Neuronal stem cell (in vitro differentiated cells): ENCODE measurements around the gene CTSW.

Source experiments
- DNase-seq: peaks from one replicate; pipeline ENCODE4 v3.0.0-alpha.2; 2013; ENCODE audit warnings: low spot score
- H2AFZ ChIP-seq: one replicate; pipeline ENCODE4 v1.6.1; 2013; ENCODE audit warnings: mild to moderate bottlenecking, low read length, inconsistent platforms
- H2AK5ac ChIP-seq: 2 replicates; pipeline ENCODE4 v1.6.1; 2013; ENCODE audit warnings: low read depth, mild to moderate bottlenecking, inconsistent platforms, low read length, moderate library complexity, mixed read lengths
- H2BK120ac ChIP-seq: 2 replicates; pipeline ENCODE4 v1.6.1; 2013; ENCODE audit warnings: low read depth, mild to moderate bottlenecking, inconsistent platforms, low read length, moderate library complexity, mixed read lengths
- H2BK12ac ChIP-seq: one replicate; pipeline ENCODE4 v1.6.1; 2013; ENCODE audit warnings: low read length, inconsistent platforms
- H2BK15ac ChIP-seq: 2 replicates; pipeline ENCODE4 v1.6.1; 2013; ENCODE audit warnings: mild to moderate bottlenecking, low read length, inconsistent platforms, mixed read lengths
- H2BK5ac ChIP-seq: one replicate; pipeline ENCODE4 v1.6.1; 2013; ENCODE audit warnings: inconsistent platforms, mild to moderate bottlenecking, low read length, moderate library complexity
- H3K14ac ChIP-seq: one replicate; pipeline ENCODE4 v1.6.1; 2013; ENCODE audit warnings: low read length, inconsistent platforms
- H3K18ac ChIP-seq: 2 replicates; pipeline ENCODE4 v1.6.1; 2013; ENCODE audit warnings: low read length, inconsistent platforms
- H3K23ac ChIP-seq: 2 replicates; pipeline ENCODE4 v1.6.1; 2013; ENCODE audit warnings: low read depth, mild to moderate bottlenecking, mixed read lengths, low read length, inconsistent platforms; ENCODE audit not compliant: poor library complexity
- H3K27ac ChIP-seq: replicated peaks from 3 replicates; pipeline ENCODE4 v1.5.1; 2013; ENCODE audit warnings: low read length, inconsistent platforms
- H3K27me3 ChIP-seq, 3 experiments: 2 replicates each; pipeline ENCODE4 v1.6.1; 2013; ENCODE audit warnings: low read length in 3 of 3, mild to moderate bottlenecking in 2 of 3, inconsistent platforms in 1 of 3, low read depth in 1 of 3, mixed read lengths in 1 of 3, moderate library complexity in 1 of 3; ENCODE audit not compliant: control insufficient read depth in 3 of 3, insufficient read depth in 3 of 3
- H3K36me3 ChIP-seq, 2 donors: replicated peaks in 1 of 2; 2 replicates each; pipeline ENCODE4 v1.6.1; 2013; ENCODE audit warnings: low read length in 2 of 2; ENCODE audit not compliant: control insufficient read depth in 2 of 2, insufficient read depth in 2 of 2
- H3K4ac ChIP-seq: 2 replicates; pipeline ENCODE4 v1.6.1; 2013; ENCODE audit warnings: inconsistent platforms, mild to moderate bottlenecking, low read length, moderate library complexity
- H3K4me1 ChIP-seq, 2 donors: 1 replicate in 1 of 2; 2 replicates in 1 of 2; pipeline ENCODE4 v1.6.1; 2013; ENCODE audit warnings: low read length in 2 of 2, low read depth in 1 of 2; ENCODE audit not compliant: control insufficient read depth in 2 of 2, insufficient read depth in 1 of 2
- H3K4me2 ChIP-seq: one replicate; pipeline ENCODE4 v1.6.1; 2013; ENCODE audit warnings: mild to moderate bottlenecking, low read length, inconsistent platforms; ENCODE audit not compliant: insufficient read depth, poor library complexity, severe bottlenecking
- H3K4me3 ChIP-seq, 2 donors: 2 replicates each; pipeline ENCODE4 v1.5.1; 2013; ENCODE audit warnings: low read length in 2 of 2, mild to moderate bottlenecking in 2 of 2, inconsistent platforms in 1 of 2, moderate library complexity in 1 of 2
- H3K79me1 ChIP-seq: one replicate; pipeline ENCODE4 v1.6.1; 2013; ENCODE audit warnings: low read depth, mild to moderate bottlenecking, inconsistent platforms, low read length, moderate library complexity
- H3K9ac ChIP-seq: one replicate; pipeline ENCODE4 v1.6.1; 2013; ENCODE audit warnings: mild to moderate bottlenecking, low read depth, low read length, inconsistent platforms; ENCODE audit not compliant: poor library complexity
- H3K9me3 ChIP-seq, 2 donors: replicated peaks in 1 of 2; 2 replicates each; pipeline versions ENCODE3 to v1.6.1; 2013; ENCODE audit warnings: low read length in 2 of 2, mild to moderate bottlenecking in 2 of 2, inconsistent platforms in 1 of 2, low read depth in 1 of 2, mixed read lengths in 1 of 2, moderate library complexity in 1 of 2; ENCODE audit not compliant: control insufficient read depth in 2 of 2, insufficient read depth in 1 of 2
- H4K8ac ChIP-seq: one replicate; pipeline ENCODE4 v1.6.1; 2013; ENCODE audit warnings: low read depth, mild to moderate bottlenecking, inconsistent platforms, low read length, moderate library complexity
- H4K91ac ChIP-seq: one replicate; pipeline ENCODE4 v1.6.1; 2013; ENCODE audit warnings: low read length, low read depth, mild to moderate bottlenecking, inconsistent platforms; ENCODE audit not compliant: poor library complexity
- WGBS, 2 donors: extraction: QIAGEN DNeasy Blood & Tissue Kit; methylation state at CpG; one replicate each; pipeline ENCODE4 v1.1.7; 2013; ENCODE audit warnings: missing lambda C conversion rate in 2 of 2, mixed read lengths in 1 of 2; ENCODE audit not compliant: insufficient read length in 2 of 2, insufficient replicate concordance in 1 of 2; ENCODE audit errors: extremely low coverage in 2 of 2; 5-methylcytosine and 5-hydroxymethylcytosine counted together

The CTSW gene

GRCh38 chr11:65860278-65861164 lies 19.1 kb upstream of the CTSW start, which contains the start of gene MUS81:
Gene MUS81, plus strand, starts transcription at chr11:65860433. Its CDS starts 321 bp downstream, at chr11:65860754.
- Histone ChIP-seq H2AK5ac (peak within 1 kb of the TSS; percentile 92), H3K4me2 (peak within 1 kb of the TSS; percentile 99), H2AFZ (peak within 1 kb of the TSS; percentile 75), H3K27me3 (no peaks in the 10 kb centered on the region), H4K91ac (peak within 1 kb of the TSS; percentile 85), H2BK12ac (peak within 1 kb of the TSS; percentile 84), H4K8ac (peak within 1 kb of the TSS; percentile 82), H3K9ac (peak within 1 kb of the TSS; percentile 99), H3K9me3 (no peaks in the 10 kb centered on the region), H3K23ac (peak within 1 kb of the TSS; percentile 95), H3K36me3 (peaks cover 45 to 55% of the 10 kb centered on the region in 2 donors), H2BK5ac (peak within 1 kb of the TSS; percentile 95), H3K79me1 (peaks cover 34% of the 10 kb centered on the region), H2BK15ac (peak within 1 kb of the TSS; percentile 96), H2BK120ac (peak within 1 kb of the TSS; percentile 91), H3K18ac (peak within 1 kb of the TSS; percentile 93), H3K27ac (peak within 1 kb of the TSS; percentile 91), H3K14ac (peak within 1 kb of the TSS; percentile 100), H3K4me3 (peak within 1 kb of the TSS; percentile 83 to 92), H3K4me1 (peaks cover 8 to 17% of the 10 kb centered on the region in 2 donors), H3K4ac (peak within 1 kb of the TSS; percentile 93)
- peak; percentile 95 for DNase-seq
- no CpG with 5 or more reads among the region's 78 CpGs for WGBS, 2 donors

GRCh38 chr11:65861165-65861505 lies 18.5 kb upstream of the CTSW start:
- Histone ChIP-seq H3K27ac (no peak overlapping the region), H3K9ac (peak overlapping the region; percentile 99), H2BK15ac (peak overlapping the region; percentile 96), H3K4me1 (peaks cover 8 to 17% of the 10 kb centered on the region in 2 donors), H2AK5ac (peak overlapping the region; percentile 92), H3K23ac (peak overlapping the region; percentile 95), H3K79me1 (peaks cover 29% of the 10 kb centered on the region), H2BK5ac (peak overlapping the region; percentile 95), H3K4ac (no peak overlapping the region), H3K9me3 (no peaks in the 10 kb centered on the region), H3K18ac (peak overlapping the region; percentile 93), H3K4me2 (peak overlapping the region; percentile 99), H2AFZ (peak overlapping the region; percentile 75), H4K91ac (no peak overlapping the region), H3K27me3 (no peaks in the 10 kb centered on the region), H4K8ac (peak overlapping the region; percentile 82), H3K36me3 (peaks cover 41 to 55% of the 10 kb centered on the region in 2 donors), H3K4me3 (peak overlapping the region; percentile 83 to 92), H2BK12ac (no peak overlapping the region), H2BK120ac (peak overlapping the region; percentile 91), H3K14ac (peak overlapping the region; percentile 71)
- WGBS, 2 donors = no CpG with 5 or more reads among the region's 14 CpGs
- no peak for DNase-seq

- no CpG with 5 or more reads among the region's 13 CpGs for WGBS, 2 donors
- H4K91ac ChIP-seq = no peak overlapping the region
- H3K4me1 ChIP-seq = peaks cover 8 to 12% of the 10 kb centered on the region in 2 donors
These were observed 18.0 kb upstream of the CTSW start for GRCh38 chr11:65861533-65862183.

More at GRCh38 chr11:65861533-65862183, 18.0 kb upstream of the CTSW start:
- peak overlapping the region; percentile 43 for H2AK5ac ChIP-seq
- H4K8ac ChIP-seq = no peak overlapping the region
- H3K14ac ChIP-seq = no peak overlapping the region
- DNase-seq = no peak
- H3K23ac ChIP-seq = no peak overlapping the region
- no peak overlapping the region for H3K4ac ChIP-seq
- no peak overlapping the region for H2BK15ac ChIP-seq
- H3K4me2 ChIP-seq = peak overlapping the region; percentile 99
- H3K36me3 ChIP-seq = peaks cover 37 to 54% of the 10 kb centered on the region in 2 donors
- H2BK120ac ChIP-seq = no peak overlapping the region
- no peaks in the 10 kb centered on the region for H3K27me3 ChIP-seq
- no peak overlapping the region for H2BK12ac ChIP-seq
- peak overlapping the region; percentile 38 to 83 for H3K4me3 ChIP-seq
- no peak overlapping the region for H3K18ac ChIP-seq
- peaks cover 24% of the 10 kb centered on the region for H3K79me1 ChIP-seq
- H3K9ac ChIP-seq = no peak overlapping the region
- no peaks in the 10 kb centered on the region for H3K9me3 ChIP-seq
- H2BK5ac ChIP-seq = peak overlapping the region; percentile 95
- no peak overlapping the region for H2AFZ ChIP-seq
- no peak overlapping the region for H3K27ac ChIP-seq
